NCI-H748 treated with DMSO at 0.1 percent for 48 hours (cell line): ENCODE results near the gene PTGER4.
A peak's percentile ranks its signal among the peaks of the same experiment; 100 is the strongest.
"Not testable (repeated sequence)": the region's sequence is repeated elsewhere in the genome, so short reads cannot be mapped to it uniquely, and the experiment has no call there.

Experiments used
- DNase-seq: peaks from one replicate; lab custom pipeline; 2025; lab: John Stamatoyannopoulos, UW

Gene PTGER4

GRCh38 chr5:40689438-40689837, 9.7 kb downstream of the PTGER4 start:
- no peak for DNase-seq

GRCh38 chr5:40690267-40690666, 10.6 kb downstream of the PTGER4 start:
- DNase-seq = no peak

- no peak for DNase-seq
Observed at GRCh38 chr5:40691894-40692293, 12.2 kb downstream of the PTGER4 start.

- DNase-seq = no peak
Observed at GRCh38 chr5:40694433-40694832, 14.7 kb downstream of the PTGER4 start.

- no peak for DNase-seq
Observed at GRCh38 chr5:40700116-40700782, 20.5 kb downstream of the PTGER4 start.

- DNase-seq = not testable (repeated sequence)
Observed at GRCh38 chr5:40702027-40702426, 22.3 kb downstream of the PTGER4 start.

GRCh38 chr5:40705484-40705883, 25.8 kb downstream of the PTGER4 start:
- not testable (repeated sequence) for DNase-seq

GRCh38 chr5:40710575-40710974, 30.9 kb downstream of the PTGER4 start:
- DNase-seq = not testable (repeated sequence)

- no peak for DNase-seq
Observed at GRCh38 chr5:40714001-40714400, 34.3 kb downstream of the PTGER4 start.

GRCh38 chr5:40716000-40716399, 36.3 kb downstream of the PTGER4 start:
- DNase-seq = no peak

GRCh38 chr5:40716590-40716989, 36.9 kb downstream of the PTGER4 start:
- DNase-seq = no peak

- DNase-seq = no peak
Observed at GRCh38 chr5:40717281-40717680, 37.6 kb downstream of the PTGER4 start.

- DNase-seq = no peak
Observed at GRCh38 chr5:40720069-40720468, 40.4 kb downstream of the PTGER4 start.

GRCh38 chr5:40722497-40722911, 42.8 kb downstream of the PTGER4 start:
- not testable (repeated sequence) for DNase-seq

- DNase-seq = no peak
Observed at GRCh38 chr5:40733434-40733833, 53.7 kb downstream of the PTGER4 start.

GRCh38 chr5:40733879-40734563, 54.3 kb downstream of the PTGER4 start:
- no peak for DNase-seq

- DNase-seq = no peak
Observed at GRCh38 chr5:40734986-40735385, 55.3 kb downstream of the PTGER4 start.

- DNase-seq = no peak
Observed at GRCh38 chr5:40735609-40736008, 55.9 kb downstream of the PTGER4 start.

- DNase-seq = peak; percentile 84
Observed at GRCh38 chr5:40736103-40736875, 56.6 kb downstream of the PTGER4 start.

- no peak for DNase-seq
Observed at GRCh38 chr5:40738502-40738901, 58.8 kb downstream of the PTGER4 start.
